HG03469 (cell line): ENCODE results near the gene ASPRV1.

Experiments
- ATAC-seq: cut with Tn5 transposase; IDR thresholded peaks from one replicate; pipeline ENCODE4 v1.9.1; 2021; ENCODE audit warnings: mild to moderate bottlenecking, moderate library complexity, moderate number of reproducible peaks; ENCODE audit not compliant: unreplicated experiment

ASPRV1 gene

GRCh38 chr2:69943843-69944525 is 17.4 kb downstream of the ASPRV1 start:
- no peak for ATAC-seq

DNA sequence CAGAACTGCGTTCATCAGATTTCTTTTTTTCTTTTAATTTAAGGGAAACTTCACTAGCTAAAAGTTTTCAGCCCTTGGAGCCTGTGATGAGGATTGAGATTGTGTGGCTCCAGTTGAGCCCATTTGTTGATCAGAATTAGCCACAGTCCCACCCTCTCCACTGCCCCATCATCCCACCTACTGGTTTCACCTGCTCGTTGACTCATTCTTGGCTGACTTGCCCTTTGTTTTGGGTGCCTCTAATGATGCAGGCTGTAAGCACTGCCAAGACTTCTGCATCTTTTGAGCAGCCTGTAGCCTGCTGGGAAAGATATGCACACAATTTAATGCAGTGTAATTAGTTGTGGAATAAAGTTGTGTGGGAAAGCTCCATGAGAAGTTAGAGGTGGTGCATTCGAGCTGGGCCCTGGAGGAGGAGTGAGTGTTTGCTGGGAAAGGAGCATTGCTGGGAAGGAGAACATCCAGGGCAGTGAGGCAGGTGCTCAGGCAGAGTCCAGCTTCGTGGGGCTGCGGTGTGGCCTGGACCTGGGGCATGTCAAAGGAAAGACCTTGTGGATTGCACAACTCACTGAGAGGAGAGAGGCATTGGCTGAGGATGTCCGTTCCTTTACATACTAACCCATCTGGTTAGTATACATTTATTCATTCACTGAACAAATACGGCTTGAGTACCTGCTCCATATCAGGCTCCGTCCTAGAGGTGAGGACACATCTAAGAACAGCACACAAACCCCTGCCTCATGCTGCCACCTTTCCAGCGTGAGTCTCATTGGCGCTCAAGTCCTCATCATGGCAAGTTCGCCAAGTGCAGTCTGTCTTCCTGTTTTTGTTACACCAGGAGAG is 18.2 kb downstream of the ASPRV1 start:
- no peak for ATAC-seq

DNA sequence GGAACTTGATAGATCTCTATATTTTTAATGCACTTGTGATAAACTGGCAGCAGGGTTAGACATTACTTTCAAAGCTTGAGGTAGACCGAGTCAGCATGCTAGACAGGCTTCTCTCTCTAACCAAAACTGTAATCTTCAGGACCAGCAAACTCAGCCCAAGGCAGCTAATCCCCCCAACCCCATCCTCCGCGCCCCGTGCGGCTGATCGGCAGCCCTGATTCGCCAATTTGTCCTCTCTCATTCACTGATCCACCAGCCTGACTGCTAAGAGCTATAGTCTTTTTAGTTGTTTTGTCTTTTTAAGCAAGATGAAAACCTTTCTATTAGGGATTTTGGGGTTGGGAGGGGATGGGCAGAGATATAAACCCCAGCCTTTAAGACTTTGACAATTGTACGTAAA is 20.7 kb downstream of the ASPRV1 start:
- ATAC-seq: no peak

- ATAC-seq: no peak
These were observed 21.7 kb downstream of the ASPRV1 start for GRCh38 chr2:69939722-69940121.

DNA sequence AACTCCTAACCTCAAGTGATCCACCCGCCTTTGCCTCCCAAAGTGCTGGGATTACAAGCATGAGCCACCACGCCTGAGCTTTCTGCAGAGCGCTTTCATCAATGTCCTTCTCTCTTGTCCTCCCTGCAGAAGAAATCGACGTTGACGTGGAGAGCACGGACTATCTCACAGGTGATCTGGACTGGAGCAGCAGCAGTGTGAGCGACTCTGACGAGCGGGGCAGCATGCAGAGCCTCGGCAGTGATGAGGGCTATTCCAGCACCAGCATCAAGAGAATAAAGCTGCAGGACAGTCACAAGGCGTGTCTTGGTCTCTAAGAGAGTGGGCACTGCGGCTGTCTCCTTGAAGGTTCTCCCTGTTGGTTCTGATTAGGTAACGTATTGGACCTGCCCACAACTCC is 23.5 kb downstream of the ASPRV1 start:
- ATAC-seq: no peak

DNA sequence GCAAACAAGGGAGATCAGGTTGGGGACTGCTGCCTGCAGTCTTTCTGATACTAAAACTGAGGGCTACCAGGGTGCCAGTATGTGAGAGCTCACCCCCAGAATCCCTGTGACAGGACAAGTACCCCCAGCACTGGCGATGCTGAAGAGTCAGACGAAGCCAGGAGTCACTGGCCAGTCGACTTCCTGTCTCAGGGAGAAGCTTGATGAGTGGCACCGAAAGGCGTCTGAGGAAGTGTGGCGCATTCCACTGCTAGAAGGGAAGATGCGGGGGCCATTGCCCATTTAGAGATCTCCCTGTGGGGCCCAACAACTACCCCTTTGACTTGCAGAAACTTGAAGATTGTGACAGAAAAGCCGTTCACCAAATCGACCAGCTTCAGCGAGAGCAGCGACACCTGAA is 24.5 kb downstream of the ASPRV1 start:
- no peak for ATAC-seq

GRCh38 chr2:69935011-69935410 is 26.4 kb downstream of the ASPRV1 start:
- ATAC-seq: no peak

DNA sequence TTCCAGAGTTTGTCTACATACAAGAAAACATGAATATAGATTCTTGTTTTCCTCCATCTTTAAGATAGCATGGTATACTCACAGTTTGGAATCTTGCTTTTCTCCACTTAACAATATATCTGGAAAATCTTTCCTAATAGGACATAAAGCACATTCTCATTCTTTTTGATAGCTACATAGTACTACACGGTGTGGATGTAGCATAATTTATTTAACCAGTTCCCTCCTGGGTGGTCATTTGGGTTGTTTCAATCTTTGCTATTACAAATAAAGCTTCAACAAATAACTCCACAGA is 26.9 kb downstream of the ASPRV1 start:
- ATAC-seq: no peak

DNA sequence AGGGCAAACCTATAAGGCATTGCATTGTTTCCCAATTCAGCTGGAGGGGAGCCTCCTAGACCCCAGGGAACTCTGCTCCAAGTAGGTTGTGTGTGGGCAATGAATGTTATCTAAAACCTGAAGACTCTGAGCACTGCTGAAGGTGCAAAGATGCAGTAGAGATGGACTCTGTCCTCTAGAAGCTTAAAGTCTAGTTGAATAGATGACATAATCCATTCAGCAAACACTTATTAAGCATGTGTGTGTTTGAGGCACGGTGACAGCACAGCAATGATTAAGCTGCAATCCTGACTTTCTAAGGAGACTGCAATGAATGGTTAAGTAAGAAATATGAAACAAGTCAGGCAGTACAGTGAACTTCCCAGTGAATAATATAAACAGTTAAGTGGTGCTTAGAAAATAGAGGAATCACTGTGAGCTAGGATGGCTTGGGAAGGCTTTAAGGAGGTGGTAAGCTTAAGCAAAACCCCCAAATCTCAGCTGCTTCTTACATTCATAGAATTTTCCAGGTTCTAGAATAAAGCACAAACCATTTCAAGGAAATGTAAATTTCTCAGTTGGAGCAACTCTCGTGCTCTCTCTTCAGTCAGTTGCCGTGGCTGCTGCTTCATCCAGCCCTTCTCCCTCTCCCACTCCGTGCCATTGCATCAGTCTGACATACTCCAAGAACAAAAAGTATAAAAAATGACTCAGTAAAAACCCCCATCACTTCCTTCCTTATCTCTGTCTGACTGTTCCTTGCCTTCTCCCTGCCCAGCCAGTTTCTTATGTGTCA is 27.4 kb downstream of the ASPRV1 start:
- ATAC-seq: no peak

GRCh38 chr2:69933254-69933828 is 28.1 kb downstream of the ASPRV1 start:
- ATAC-seq: no peak

DNA sequence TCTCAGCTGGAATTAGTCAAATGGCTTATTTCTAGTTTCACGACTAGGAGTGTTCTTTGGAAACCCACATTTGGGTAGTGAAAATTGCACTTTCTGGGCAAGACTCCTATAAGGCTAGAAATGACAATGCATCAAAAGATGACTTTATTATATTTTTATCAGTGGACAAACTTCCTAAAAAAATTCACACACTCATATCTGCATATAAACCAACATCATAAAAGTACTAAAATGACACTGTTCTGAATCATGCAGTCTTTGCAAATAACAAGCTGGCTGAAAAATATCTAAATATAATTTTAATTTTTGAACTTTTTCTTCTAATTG is 28.9 kb downstream of the ASPRV1 start:
- no peak for ATAC-seq

- ATAC-seq: no peak
These were observed 29.4 kb downstream of the ASPRV1 start for GRCh38 chr2:69931832-69932595.

DNA sequence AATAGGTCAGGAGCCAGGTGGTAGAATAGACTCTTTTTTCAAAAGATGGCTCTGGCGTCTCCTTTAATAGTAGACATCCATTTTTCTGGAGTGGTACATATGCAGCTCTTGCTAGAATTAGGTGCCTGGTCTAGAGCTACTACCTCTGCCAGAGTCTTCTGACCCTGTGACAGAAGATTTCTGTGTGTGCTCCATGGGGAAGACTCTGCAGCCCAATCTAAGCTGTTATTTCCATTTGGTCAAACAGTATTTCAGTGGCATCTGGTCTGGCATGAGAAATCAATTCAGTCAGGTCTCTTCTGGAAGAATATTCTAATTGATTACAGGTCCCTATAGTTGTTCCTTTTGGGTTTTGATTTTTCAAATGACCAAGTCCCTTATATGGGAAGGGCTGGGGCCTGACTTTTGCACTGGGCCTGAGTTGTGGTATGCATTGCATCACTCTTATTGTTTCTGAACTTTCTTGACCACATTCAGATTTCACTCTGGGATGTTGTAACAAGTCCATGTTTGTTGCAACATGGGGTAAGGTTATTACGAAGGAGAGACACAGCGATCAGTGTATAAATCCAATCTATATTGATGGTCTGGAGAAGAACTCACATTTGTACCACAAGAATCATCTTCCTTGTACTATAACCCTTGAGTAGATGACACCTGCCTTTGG is 34.4 kb downstream of the ASPRV1 start:
- no peak for ATAC-seq

GRCh38 chr2:69923116-69923515 is 38.3 kb downstream of the ASPRV1 start:
- no peak for ATAC-seq

DNA sequence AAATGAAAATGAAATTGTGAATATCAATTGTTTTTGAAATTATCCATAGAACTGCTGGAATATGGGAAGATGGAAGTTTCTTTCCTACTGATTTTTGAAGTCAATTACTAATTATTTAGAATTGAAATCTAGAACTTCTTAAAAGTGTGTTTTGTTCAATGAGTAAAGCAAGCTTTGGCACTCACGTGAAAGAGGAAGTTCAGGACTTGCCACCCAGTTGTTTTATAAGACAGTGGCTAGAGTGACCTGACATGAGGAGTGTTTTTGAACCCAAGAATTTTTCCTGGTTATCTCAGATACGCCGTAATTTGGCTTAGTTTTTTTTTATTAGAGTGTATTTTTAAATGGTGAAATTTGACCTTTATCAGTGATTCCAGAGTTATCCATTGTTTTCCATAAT is 43.0 kb downstream of the ASPRV1 start:
- no peak for ATAC-seq

DNA sequence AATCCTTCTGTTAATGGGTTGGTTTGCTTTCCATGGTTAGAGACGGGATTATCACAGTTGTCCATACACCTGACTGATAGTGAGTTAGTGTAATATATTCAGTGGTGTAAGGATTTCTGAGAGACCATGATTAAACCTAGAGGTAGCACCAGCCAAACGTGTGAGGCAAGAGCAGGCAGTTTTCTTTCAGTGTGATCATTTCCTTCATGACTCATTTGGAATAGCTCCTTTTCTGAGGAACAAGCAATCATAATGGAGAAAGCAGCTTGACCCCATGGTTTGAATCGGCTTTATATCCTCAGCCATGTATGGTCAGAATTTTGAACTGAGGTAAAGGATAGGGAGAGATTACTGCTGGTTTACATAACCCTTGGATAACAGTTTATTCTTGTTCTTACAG is 43.6 kb downstream of the ASPRV1 start:
- ATAC-seq: no peak

GRCh38 chr2:69916106-69916505 is 45.3 kb downstream of the ASPRV1 start:
- ATAC-seq: no peak

- ATAC-seq: no peak
These were observed 46.2 kb downstream of the ASPRV1 start, which contains the start of gene MXD1 for GRCh38 chr2:69914950-69915945. Gene MXD1 (plus strand): TSS chr2:69915109. CDS start chr2:69915331, 222 bp downstream.
